ENCODE results near the gene CDON.

DNA sequence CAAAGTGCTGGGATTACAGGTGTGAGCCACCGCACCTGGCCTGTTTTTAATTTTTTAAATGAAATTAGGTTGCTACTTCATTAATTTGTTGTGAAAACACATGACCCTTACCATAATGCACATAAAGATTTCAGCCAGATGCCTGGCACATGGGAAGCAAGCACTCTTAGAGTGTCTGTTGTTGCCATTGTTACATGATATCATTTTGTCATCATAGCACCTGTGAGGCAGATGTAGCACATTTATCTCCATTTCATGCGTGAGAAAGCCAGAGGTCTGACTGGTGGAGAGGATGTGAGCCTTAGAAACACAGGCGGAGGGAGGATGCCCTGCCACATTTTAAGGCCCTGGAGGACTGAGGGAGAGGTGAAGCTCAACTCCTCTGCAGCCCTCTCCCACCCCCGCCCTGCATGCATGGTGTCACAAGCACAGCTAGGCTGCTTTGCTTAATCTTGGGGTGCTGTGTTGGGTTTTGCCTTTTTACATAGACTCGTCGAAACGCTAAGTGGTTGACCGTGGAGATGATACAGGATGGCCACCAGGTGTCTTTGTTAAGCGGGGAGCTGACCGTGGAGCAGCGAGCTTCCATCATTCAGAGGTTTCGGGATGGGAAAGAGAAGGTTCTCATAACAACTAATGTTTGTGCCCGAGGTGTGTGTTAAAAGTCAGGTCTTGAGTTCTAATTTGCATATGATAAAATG, 144.4 kb downstream of the CDON start:
- TF ChIP-seq CTCF (IDR thresholded peaks at IDR 0.05; ENCODE audit: insufficient read depth, low read length, poor library complexity, severe bottlenecking) (no peak), EZH2phosphoT487 (conservative IDR thresholded peaks at IDR 0.05; ENCODE audit: low read length) (no peak)

Data from SU-DHL-6 (cell line).